Measurements from ENCODE around the gene SERPINA3.
"Not testable (repeated sequence)": the region's sequence is repeated elsewhere in the genome, so short reads cannot be mapped to it uniquely, and the experiment has no call there.

Gene SERPINA3

GRCh38 chr14:94602722-94603121, 9.5 kb upstream of the SERPINA3 start:
- Histone ChIP-seq H2BK120ac (ENCODE audit: low read depth, low read length) (no peak overlapping the region), H2BK12ac (ENCODE audit: low read length in 2 of 2) (no peak overlapping the region), H3K18ac (ENCODE audit: low read depth in 1 of 2, low read length in 2 of 2) (no peak overlapping the region), H3K9ac (ENCODE audit: low read length) (peak overlapping the region; percentile 78), H3K4me3 (ENCODE audit: insufficient read depth in 1 of 2, low read depth in 1 of 2, low read length in 2 of 2) (no peak overlapping the region), H2BK15ac (ENCODE audit: low read depth, poor library complexity, severe bottlenecking) (no peak overlapping the region), H3K79me1 (replicated peaks; ENCODE audit: low read length, poor library complexity, severe bottlenecking) (no peaks in the 10 kb centered on the region), H3K4me2 (ENCODE audit: low read length, poor library complexity, severe bottlenecking) (no peak overlapping the region), H2AFZ (ENCODE audit: low read depth, low read length) (no peak overlapping the region), H4K91ac (ENCODE audit: low read length) (no peak overlapping the region), H2BK5ac (ENCODE audit: low read depth, low read length, poor library complexity, severe bottlenecking) (no peak overlapping the region), H3K9me3 (ENCODE audit: control insufficient read depth, low read length) (no peaks in the 10 kb centered on the region), H3K14ac (ENCODE audit: low read length in 2 of 2) (no peak overlapping the region), H3K4ac (ENCODE audit: low read depth in 1 of 2, low read length in 2 of 2) (no peak overlapping the region), H4K8ac (ENCODE audit: low read length) (no peak overlapping the region), H3K27ac (ENCODE audit: low read length, poor library complexity, severe bottlenecking) (no peak overlapping the region), H2AK5ac (ENCODE audit: low read length, severe bottlenecking) (no peak overlapping the region), H3K4me1 (ENCODE audit: control insufficient read depth, insufficient read depth, low read depth, low read length) (peaks cover 29% of the 10 kb centered on the region), H3K27me3 (ENCODE audit: control insufficient read depth in 1 of 2, insufficient read depth in 1 of 2, low read length in 2 of 2) (peaks cover 0 to 2% of the 10 kb centered on the region in 2 experiments), H3K23ac (ENCODE audit: low read length in 2 of 2) (no peak overlapping the region), H3K36me3 (ENCODE audit: control insufficient read depth in 1 of 2, insufficient read depth in 2 of 2, low read depth in 1 of 2, low read length in 2 of 2) (no peaks in the 10 kb centered on the region)
- DNase-seq, result no peak
- 92% methylated on average over 5 of the region's 5 CpGs for WGBS

- H3K23ac ChIP-seq (ENCODE audit: low read length in 2 of 2), result no peak overlapping the region
- DNase-seq, result no peak
- no peak overlapping the region for H2BK15ac ChIP-seq (ENCODE audit: low read depth, poor library complexity, severe bottlenecking)
- no peak overlapping the region for H2AFZ ChIP-seq (ENCODE audit: low read depth, low read length)
- no peak overlapping the region for H3K4me3 ChIP-seq (ENCODE audit: insufficient read depth in 1 of 2, low read depth in 1 of 2, low read length in 2 of 2)
- H2AK5ac ChIP-seq (ENCODE audit: low read length, severe bottlenecking), result no peak overlapping the region
- H4K91ac ChIP-seq (ENCODE audit: low read length), result no peak overlapping the region
- no peak overlapping the region for H2BK12ac ChIP-seq (ENCODE audit: low read length in 2 of 2)
- H3K18ac ChIP-seq (ENCODE audit: low read depth in 1 of 2, low read length in 2 of 2), result no peak overlapping the region
- no peak overlapping the region for H2BK5ac ChIP-seq (ENCODE audit: low read depth, low read length, poor library complexity, severe bottlenecking)
- H3K4me2 ChIP-seq (ENCODE audit: low read length, poor library complexity, severe bottlenecking), result no peak overlapping the region
- H3K4me1 ChIP-seq (ENCODE audit: control insufficient read depth, insufficient read depth, low read depth, low read length), result peaks cover 10% of the 10 kb centered on the region
- WGBS, result 96% methylated on average over 2 of the region's 3 CpGs
- no peak overlapping the region for H3K14ac ChIP-seq (ENCODE audit: low read length in 2 of 2)
- no peak overlapping the region for H3K4ac ChIP-seq (ENCODE audit: low read depth in 1 of 2, low read length in 2 of 2)
- no peaks in the 10 kb centered on the region for H3K9me3 ChIP-seq (ENCODE audit: control insufficient read depth, low read length)
- no peaks in the 10 kb centered on the region for H3K79me1 ChIP-seq (replicated peaks; ENCODE audit: low read length, poor library complexity, severe bottlenecking)
- H3K36me3 ChIP-seq (ENCODE audit: control insufficient read depth in 1 of 2, insufficient read depth in 2 of 2, low read depth in 1 of 2, low read length in 2 of 2), result no peaks in the 10 kb centered on the region
- H3K9ac ChIP-seq (ENCODE audit: low read length), result no peak overlapping the region
- no peak overlapping the region for H2BK120ac ChIP-seq (ENCODE audit: low read depth, low read length)
- no peak overlapping the region for H3K27ac ChIP-seq (ENCODE audit: low read length, poor library complexity, severe bottlenecking)
- peaks cover 0 to 2% of the 10 kb centered on the region in 2 experiments for H3K27me3 ChIP-seq (ENCODE audit: control insufficient read depth in 1 of 2, insufficient read depth in 1 of 2, low read length in 2 of 2)
- H4K8ac ChIP-seq (ENCODE audit: low read length), result no peak overlapping the region
Measured at GRCh38 chr14:94605361-94605760, 6.8 kb upstream of the SERPINA3 start.

GRCh38 chr14:94608966-94609365, 3.2 kb upstream of the SERPINA3 start:
- no CpG with 5 or more reads among the region's 1 CpG for WGBS
- not testable (repeated sequence) for H2BK12ac ChIP-seq (ENCODE audit: low read length in 2 of 2); H3K9ac ChIP-seq (ENCODE audit: low read length); H2BK120ac ChIP-seq (ENCODE audit: low read depth, low read length); H2AK5ac ChIP-seq (ENCODE audit: low read length, severe bottlenecking); H4K8ac ChIP-seq (ENCODE audit: low read length); H2BK15ac ChIP-seq (ENCODE audit: low read depth, poor library complexity, severe bottlenecking); H4K91ac ChIP-seq (ENCODE audit: low read length); H3K36me3 ChIP-seq (ENCODE audit: control insufficient read depth in 1 of 2, insufficient read depth in 2 of 2, low read depth in 1 of 2, low read length in 2 of 2); H3K4me2 ChIP-seq (ENCODE audit: low read length, poor library complexity, severe bottlenecking); H3K4ac ChIP-seq (ENCODE audit: low read depth in 1 of 2, low read length in 2 of 2); H3K27me3 ChIP-seq (ENCODE audit: control insufficient read depth in 1 of 2, insufficient read depth in 1 of 2, low read length in 2 of 2); H3K4me3 ChIP-seq (ENCODE audit: insufficient read depth in 1 of 2, low read depth in 1 of 2, low read length in 2 of 2); H2AFZ ChIP-seq (ENCODE audit: low read depth, low read length); H3K9me3 ChIP-seq (ENCODE audit: control insufficient read depth, low read length); H3K27ac ChIP-seq (ENCODE audit: low read length, poor library complexity, severe bottlenecking); H3K23ac ChIP-seq (ENCODE audit: low read length in 2 of 2); H2BK5ac ChIP-seq (ENCODE audit: low read depth, low read length, poor library complexity, severe bottlenecking); H3K4me1 ChIP-seq (ENCODE audit: control insufficient read depth, insufficient read depth, low read depth, low read length); DNase-seq; H3K14ac ChIP-seq (ENCODE audit: low read length in 2 of 2); H3K79me1 ChIP-seq (replicated peaks; ENCODE audit: low read length, poor library complexity, severe bottlenecking); H3K18ac ChIP-seq (ENCODE audit: low read depth in 1 of 2, low read length in 2 of 2)

GRCh38 chr14:94611179-94611578, 1.0 kb upstream of the SERPINA3 start:
- Histone ChIP-seq H3K9me3 (ENCODE audit: control insufficient read depth, low read length) (peaks cover 12% of the 10 kb centered on the region), H2AFZ (ENCODE audit: low read depth, low read length) (no peak overlapping the region), H3K4me1 (ENCODE audit: control insufficient read depth, insufficient read depth, low read depth, low read length) (peaks cover 3% of the 10 kb centered on the region), H3K36me3 (ENCODE audit: control insufficient read depth in 1 of 2, insufficient read depth in 2 of 2, low read depth in 1 of 2, low read length in 2 of 2) (no peaks in the 10 kb centered on the region), H3K4ac (ENCODE audit: low read depth in 1 of 2, low read length in 2 of 2) (no peak overlapping the region), H4K8ac (ENCODE audit: low read length) (no peak overlapping the region), H2BK5ac (ENCODE audit: low read depth, low read length, poor library complexity, severe bottlenecking) (no peak overlapping the region), H3K27me3 (ENCODE audit: control insufficient read depth in 1 of 2, insufficient read depth in 1 of 2, low read length in 2 of 2) (peaks cover 0 to 3% of the 10 kb centered on the region in 2 experiments), H3K4me2 (ENCODE audit: low read length, poor library complexity, severe bottlenecking) (no peak overlapping the region), H2BK15ac (ENCODE audit: low read depth, poor library complexity, severe bottlenecking) (no peak overlapping the region), H3K4me3 (ENCODE audit: insufficient read depth in 1 of 2, low read depth in 1 of 2, low read length in 2 of 2) (no peak overlapping the region), H3K79me1 (replicated peaks; ENCODE audit: low read length, poor library complexity, severe bottlenecking) (no peaks in the 10 kb centered on the region), H3K27ac (ENCODE audit: low read length, poor library complexity, severe bottlenecking) (no peak overlapping the region), H2BK12ac (ENCODE audit: low read length in 2 of 2) (no peak overlapping the region), H3K9ac (ENCODE audit: low read length) (no peak overlapping the region), H4K91ac (ENCODE audit: low read length) (no peak overlapping the region), H3K23ac (ENCODE audit: low read length in 2 of 2) (no peak overlapping the region), H3K18ac (ENCODE audit: low read depth in 1 of 2, low read length in 2 of 2) (no peak overlapping the region), H2AK5ac (ENCODE audit: low read length, severe bottlenecking) (no peak overlapping the region), H2BK120ac (ENCODE audit: low read depth, low read length) (no peak overlapping the region), H3K14ac (ENCODE audit: low read length in 2 of 2) (no peak overlapping the region)
- WGBS, result 88% methylated on average over 3 of the region's 5 CpGs
- DNase-seq, result no peak

All from mesenchymal stem cell (in vitro differentiated cells and primary cell).